GM19372 (cell line): Measurements from ENCODE around the gene C2orf76.

Experiments used
- ATAC-seq: cut with Tn5 transposase; IDR thresholded peaks from one replicate; pipeline ENCODE4 v1.9.1; 2021; ENCODE audit warnings: mild to moderate bottlenecking, low read depth, moderate library complexity; ENCODE audit not compliant: unreplicated experiment

Gene C2orf76

DNA sequence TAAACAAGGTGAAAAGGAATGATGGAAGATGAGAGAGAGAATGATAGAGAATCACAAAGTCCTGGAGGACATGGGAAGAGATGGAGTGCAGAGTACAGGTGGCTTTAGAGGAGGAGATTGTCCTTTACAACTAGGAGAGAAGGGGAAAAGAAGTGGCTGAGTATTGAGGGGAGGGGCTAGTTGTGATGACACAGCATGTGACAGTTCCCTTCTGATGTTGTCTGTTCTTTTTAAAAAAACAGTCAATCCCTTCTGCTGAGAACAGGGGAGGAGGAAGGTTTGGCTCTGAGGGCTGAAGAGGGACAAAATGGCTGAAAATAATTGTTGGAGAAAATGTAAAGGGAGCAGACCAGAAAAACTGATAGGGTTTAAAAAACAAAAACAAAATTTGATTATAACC lies 99.0 kb downstream of the C2orf76 start:
- no peak for ATAC-seq

DNA sequence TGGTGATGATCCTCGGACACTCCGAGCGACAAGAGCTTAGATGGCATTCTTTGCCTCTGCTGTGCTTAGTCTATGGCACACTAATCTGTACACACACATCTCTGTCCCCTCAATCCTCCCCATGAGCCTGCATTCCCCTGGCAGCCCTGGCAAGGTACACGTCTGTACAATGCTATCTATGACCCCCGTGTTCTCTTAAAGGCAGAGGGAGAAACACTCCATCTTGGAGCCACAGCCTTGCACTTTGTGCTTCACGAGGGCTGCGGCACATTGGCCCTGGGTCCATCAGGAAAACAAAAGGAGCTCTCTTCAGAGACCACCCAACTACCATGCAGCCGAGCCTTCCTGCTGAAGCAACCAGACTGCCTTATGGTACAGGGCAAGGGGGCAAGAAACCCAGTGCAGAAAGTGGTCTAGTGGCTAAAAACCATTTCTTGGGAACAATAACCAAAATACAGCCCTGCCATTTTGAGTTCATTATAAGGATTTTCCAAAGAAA lies 100.5 kb downstream of the C2orf76 start:
- ATAC-seq, result no peak

DNA sequence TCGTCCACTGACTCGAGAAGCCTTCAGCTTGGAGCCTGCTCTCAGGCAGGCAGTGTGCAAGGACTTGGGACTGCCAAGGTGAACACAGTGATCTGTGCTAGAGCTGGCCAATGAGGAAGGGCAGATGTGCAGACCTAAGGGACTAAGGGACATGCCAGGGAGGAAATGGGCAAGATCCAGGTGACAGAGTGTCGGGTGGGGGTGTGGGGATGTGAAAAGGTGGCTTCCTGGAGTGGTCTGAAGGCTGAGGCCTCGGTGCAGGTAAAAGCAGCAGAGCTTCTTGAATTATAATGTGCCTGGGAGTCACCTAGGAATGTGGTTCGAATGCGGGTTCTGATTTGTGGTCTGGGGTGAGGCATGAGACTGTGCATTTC lies 101.0 kb downstream of the C2orf76 start:
- no peak for ATAC-seq

DNA sequence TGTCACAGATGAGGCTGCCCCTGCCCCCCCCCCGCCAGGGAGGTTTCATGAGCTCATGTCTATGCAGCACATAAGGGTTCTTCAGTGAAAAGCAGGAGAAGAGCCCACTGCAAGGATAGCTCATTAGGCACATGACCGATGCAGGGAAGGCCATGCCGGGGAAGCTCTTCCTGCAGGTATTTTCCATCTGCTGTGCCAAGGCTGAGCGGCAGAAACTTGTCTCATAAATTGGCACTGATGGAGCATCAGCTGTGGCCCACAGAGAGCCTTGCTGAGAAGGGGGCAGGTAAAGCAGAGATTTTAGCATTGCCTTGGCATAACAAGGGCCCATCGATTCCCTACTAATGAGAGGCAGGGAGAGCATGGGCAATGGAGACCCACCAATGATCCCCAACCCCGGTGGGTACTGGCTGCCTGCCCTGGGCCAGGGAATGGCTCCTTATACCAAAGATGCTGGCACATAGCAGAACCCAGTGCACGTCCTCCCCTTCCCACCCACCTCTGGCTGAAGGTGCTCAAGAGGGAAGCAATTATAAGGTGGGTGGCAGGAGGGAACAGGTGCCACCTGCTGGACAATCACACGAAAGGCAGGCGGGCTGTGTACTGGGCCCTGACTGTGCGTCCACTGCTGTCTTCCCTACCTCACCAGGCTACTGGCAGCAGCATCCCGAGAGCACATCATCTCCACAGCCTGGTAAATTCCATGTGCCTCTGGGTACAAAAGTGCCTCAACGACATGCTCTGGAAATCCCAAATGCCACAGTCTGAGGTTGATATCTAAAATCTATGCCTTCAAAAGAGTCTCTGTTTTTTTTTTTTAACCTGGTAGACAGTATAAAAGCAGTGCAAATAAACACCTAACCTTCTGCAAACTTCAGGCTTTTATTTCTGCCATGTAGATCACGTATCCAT lies 101.6 kb downstream of the C2orf76 start:
- peak; percentile 98 for ATAC-seq

DNA sequence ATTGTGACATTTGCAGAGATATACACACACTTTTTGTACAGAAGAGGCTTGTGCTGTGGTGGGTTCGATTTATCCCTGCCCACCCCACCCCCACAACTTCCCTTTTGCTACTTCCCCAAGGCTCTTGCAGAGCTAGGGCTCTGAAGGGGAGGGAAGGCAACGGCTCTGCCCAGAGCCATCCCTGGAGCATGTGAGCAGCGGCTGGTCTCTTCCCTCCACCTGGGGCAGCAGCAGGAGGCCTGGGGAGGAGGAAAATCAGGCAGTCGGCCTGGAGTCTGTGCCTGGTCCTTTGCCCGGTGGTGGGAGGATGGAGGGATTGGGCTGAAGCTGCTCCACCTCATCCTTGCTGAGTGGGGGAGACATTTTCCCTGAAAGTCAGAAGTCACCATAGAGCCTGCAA lies 103.0 kb downstream of the C2orf76 start:
- no peak for ATAC-seq

DNA sequence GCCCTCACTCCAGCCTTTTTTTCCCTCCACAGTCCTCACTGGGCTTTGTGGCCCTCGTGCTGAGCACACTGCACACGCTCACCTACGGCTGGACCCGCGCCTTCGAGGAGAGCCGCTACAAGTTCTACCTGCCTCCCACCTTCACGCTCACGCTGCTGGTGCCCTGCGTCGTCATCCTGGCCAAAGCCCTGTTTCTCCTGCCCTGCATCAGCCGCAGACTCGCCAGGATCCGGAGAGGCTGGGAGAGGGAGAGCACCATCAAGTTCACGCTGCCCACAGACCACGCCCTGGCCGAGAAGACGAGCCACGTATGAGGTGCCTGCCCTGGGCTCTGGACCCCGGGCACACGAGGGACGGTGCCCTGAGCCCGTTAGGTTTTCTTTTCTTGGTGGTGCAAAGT lies 103.6 kb downstream of the C2orf76 start:
- ATAC-seq, result no peak

DNA sequence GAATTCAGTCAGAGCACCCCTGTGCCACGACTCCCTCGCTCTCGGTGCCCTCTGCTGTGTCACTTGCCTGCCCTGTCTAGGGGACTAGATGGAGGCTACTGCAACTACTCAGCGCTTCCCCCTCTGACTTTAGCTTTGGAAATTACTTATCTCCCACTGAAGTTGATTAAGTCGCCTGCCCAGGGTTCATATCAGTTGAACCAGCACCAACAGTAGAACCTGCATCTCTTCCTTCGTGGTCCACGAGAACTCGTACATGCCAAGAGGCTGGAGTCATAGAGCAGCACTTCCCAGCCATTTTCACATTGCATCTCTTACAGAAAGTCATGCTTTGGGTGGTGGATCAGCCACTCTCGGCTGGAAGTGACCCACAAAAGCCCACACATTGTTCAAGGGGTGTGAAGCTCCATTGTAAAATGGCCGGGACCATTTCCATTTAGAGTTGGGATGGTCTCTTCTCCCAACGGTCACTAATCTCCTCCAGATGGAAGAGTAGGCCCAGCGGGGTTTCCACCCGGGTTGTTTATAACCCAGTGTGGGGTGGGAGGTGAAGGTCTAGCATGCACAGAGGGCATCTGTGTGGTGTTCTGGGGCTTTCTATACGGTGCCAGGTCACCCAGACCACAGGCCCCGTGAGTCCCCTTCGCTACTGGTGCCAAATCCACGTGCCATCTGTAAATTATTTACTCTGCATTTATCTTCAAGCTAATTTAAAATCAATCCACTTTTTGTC lies 105.0 kb downstream of the C2orf76 start:
- ATAC-seq, result no peak

DNA sequence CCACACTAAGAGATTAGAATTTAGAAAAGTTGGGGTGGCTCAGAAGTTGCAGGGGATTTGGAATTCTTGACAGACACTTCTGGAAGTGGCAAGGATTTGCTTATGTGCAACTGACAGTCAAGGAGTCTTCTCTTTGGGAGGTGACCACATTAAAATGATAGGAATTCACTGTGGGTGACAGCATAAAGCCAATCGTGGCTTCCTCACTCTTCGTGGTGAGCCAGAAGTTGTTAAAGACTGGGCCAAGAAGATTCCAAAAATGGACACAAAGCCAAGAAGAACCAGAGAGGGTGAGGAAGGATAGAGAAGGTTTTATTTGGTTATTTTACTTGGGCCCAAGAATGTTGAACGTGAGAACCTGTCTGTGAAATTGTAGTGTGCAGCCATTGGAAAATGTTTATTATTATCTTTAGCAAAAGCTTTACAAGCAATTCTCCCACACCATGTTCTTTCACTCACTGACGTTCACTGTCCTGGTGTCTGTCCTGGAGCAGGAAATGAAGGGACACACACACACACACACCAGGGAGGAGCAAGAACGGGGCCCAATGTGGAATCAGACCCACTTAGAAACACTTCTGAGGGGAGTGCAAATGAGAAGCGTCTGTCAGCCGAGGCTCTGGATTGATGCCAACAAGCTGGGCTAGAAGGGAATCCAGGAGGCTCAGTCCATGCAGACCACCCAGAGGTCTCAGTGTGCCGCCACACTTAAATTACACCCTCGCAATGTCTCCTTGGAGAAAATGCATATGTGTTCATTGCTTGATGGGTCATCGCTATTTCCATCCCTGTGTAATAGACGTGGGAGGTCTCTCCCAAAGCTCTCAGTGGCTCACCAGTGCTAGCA lies 105.8 kb downstream of the C2orf76 start:
- no peak for ATAC-seq

DNA sequence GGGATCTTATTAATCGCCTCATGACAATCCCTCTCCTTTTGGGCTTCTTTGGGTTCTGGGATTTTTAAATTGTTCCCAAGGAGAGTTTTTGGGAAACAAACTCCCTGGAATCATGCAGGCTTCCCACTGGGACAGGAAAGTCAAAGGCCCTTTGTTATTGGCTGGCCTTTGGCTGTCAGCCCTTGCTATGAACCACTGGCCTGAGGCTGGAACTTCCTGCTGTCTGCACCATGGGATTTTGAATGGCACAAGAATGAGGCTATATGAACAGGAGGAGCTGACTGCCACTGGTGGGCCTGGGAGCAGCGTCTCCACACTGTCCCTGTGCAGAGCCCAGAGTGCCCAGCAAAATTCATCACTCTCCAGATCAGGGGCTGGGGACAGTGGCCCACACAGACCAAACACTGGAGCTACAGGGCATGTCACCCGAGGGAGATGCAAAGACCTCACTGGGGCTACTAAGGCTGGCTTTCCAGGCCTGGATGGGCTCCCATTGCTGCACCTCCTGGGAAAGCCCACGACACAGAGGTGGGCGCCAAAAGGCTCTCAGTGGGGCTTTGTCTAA lies 107.3 kb downstream of the C2orf76 start:
- ATAC-seq, result no peak

DNA sequence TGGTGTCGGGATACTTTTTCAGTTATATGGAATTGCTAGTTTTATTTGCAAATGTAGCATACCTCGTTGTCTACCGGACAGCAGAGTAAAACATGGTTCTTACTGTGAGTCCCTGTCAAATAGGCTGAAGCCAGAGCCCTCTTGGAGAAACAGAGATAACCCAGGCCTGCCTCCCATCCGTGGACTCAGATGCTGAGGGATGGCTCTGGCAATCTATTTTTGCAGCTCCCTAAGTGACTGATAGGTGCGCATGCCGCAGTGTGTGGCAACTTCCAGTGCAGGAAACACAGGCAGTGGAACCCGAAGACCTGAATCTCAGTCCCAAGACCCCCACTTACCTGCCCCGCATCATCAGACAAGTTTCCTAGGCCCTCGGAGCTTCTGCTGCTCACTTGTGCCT lies 109.4 kb downstream of the C2orf76 start:
- no peak for ATAC-seq

DNA sequence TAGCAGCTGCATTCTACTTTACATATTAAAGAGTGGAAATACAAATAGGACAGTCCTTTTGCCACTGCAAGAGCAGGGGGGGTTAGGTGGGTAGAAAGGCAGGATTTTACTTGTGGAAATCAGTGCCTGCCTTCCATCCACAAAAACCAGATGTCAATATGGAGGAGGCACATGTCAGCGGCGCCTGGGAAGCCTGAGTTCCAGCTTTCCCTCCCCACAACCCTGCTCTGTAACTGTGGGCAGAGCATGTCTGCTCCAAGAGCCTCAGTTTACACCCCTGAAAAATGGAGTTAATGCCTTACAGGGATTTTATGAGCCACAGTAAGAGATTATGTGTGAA lies 110.1 kb downstream of the C2orf76 start:
- no peak for ATAC-seq

DNA sequence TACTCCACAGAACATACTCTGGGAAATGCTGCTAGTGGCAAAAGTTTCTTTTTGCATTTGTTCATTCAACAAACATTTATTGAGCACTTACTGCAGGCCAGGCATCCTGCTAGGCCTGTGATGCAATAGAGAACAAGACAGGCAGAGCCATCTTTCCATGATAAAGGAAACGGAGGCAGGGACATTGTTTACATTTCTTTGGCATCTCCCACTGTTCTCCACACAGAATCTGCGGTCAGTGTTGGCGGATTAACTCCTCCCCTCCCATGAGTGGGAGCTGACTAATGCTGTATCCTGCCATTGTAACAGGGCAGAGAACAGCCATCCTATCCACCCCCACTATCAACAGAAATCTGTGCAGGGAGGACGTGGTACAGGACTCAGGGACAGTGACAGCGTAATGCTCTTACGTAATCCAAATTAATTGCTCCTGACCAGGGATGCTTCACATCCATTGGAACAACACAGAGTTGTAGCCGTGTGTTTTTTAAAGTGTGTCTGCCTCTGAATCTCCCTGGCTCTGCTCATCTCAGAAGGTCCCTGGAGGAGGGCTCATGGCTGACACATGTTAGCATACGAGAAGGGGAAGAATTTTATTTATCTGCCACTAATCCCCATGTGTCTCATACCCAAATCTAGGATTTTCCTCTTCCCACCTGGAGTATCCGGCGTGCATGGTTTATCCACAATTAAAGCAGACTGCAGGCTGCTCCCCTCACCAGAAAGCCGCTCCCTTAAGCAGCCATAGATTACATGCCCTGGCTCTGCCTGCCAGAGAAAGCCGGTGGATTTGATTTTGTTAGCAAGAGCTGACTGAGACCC lies 110.7 kb downstream of the C2orf76 start:
- no peak for ATAC-seq

DNA sequence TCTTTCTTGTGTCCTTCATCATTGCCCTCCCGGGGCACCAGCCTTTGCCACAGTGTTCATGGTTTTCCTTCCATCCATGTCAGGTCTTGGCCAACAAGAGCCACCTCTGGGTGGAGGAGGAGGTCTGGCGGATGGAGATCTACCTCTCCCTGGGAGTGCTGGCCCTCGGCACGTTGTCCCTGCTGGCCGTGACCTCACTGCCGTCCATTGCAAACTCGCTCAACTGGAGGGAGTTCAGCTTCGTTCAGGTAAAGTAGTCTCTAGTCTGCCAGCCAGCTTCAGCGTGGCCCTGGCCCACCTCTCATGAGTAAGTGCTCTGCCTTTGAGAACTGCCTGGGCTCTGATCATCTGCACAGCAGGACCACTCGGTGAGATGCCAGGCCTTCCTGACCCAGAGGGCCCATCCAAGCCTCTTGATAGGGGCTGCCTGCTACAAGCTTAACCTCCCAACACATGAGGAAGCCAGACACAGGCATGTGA lies 112.0 kb downstream of the C2orf76 start:
- ATAC-seq, result no peak

DNA sequence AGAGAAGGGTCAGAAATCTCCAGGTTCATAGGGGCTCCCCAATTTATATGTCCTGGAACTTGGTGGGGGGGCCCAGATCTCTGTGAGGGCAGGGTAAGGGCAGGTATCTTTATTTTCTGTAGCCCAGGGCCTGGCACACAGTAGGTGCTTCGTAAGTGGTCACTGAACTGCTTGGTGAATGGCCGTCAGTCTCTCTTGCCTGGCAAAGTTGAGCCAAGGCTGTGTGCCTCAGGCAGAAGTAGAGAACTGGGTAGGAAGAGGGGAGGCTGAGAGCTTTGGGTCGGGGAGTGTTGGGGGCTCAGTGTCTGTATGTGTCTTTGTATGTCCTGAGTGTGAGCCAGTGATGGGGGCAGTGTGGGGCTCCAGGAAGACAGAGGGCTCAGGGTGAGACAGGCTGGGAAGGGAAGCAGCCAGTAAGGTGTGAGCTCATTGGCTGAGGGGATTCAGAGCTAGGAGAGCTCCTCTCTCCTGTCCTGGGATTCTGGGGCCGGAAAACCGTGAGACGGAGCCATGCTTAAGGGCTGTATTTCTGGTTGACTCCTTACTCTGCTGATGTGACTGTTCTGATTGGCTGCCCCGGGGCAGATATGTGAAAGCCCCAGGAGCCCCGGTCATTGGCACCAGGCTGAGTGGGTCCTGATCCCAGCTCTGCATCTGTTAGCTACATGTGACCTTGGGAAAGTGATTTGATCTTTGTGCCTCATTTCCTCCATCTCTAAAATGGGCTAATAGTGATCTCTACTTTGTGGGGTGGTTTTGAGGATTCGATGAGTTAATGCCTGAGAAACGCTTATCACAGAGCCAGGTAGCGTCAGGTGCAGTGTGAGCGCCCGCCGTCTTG lies 112.7 kb downstream of the C2orf76 start:
- no peak for ATAC-seq

DNA sequence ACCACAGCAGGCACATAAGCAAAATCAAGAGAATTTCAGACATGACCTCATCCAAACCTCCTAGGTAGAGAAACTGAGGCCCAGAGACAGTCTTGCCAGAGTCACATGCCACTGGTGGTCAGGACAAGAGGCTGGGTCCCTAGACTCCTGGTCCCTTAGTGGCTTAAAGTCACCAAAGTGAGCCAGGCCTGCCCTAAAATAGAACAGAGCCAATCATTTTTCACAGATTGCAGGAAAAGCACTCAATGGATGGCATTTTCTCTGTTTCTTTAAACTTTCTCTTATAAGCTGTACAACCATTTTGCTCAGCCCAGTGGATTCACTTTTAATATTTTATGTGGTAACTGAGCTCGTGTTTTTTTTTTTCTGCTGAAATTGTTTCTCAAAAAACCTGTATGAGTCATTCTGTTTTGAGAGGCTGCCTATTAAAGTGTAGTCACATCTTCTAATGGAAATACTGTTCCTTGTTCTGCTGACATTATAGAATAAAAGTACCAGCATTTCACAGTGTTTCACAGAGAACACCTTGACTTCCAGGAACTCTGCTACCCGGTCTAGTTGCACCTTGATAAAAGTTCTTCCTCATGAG lies 113.4 kb downstream of the C2orf76 start:
- no peak for ATAC-seq
